GM18861 (cell line): ENCODE data around the gene FGGY.
"Not testable (repeated sequence)": the region's sequence is repeated elsewhere in the genome, so short reads cannot be mapped to it uniquely, and the experiment has no call there.

Experiments
- ATAC-seq: cut with Tn5 transposase; IDR thresholded peaks from one replicate; pipeline ENCODE4 v1.9.1; 2021; ENCODE audit not compliant: unreplicated experiment

The FGGY gene

DNA sequence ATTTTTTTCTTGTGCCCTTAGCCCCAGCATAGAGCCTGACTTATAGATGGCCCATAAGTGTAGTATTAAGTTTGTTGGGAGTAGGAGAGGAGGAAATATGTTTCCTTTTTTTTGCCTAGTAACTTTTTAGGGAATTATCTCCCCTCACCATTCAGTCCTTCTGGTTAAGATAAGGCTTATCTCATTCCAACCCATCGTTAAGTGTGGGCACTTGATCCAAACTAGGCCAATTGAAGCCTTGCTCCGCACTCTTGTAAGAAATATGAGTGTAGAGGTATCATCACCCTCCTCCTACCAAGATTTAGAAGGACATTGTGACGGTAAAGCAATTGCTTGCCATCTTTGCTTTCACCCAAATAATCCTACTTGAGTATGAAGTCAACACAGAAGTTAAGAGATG lies 8.8 kb upstream of the FGGY start:
- ATAC-seq, result no peak

DNA sequence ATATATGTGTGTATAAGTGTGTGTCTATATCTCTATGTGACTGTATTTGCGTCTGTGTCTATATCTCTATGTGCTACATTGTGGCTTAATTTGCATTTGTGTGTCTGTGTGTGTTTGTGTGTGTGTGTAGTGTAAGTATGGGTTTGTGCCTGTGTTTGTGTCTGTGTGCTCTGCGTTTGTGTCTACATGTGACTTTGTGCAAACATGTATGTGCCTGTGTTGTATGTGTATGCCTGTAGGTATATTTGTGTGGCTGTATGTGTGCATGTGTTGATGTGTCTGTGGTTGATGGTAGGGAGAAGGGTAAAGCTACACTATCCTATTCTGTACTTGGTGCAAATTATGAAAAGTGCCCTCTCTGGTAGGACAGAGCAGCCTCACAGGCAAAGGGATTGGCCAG lies 7.3 kb upstream of the FGGY start:
- ATAC-seq, result no peak

DNA sequence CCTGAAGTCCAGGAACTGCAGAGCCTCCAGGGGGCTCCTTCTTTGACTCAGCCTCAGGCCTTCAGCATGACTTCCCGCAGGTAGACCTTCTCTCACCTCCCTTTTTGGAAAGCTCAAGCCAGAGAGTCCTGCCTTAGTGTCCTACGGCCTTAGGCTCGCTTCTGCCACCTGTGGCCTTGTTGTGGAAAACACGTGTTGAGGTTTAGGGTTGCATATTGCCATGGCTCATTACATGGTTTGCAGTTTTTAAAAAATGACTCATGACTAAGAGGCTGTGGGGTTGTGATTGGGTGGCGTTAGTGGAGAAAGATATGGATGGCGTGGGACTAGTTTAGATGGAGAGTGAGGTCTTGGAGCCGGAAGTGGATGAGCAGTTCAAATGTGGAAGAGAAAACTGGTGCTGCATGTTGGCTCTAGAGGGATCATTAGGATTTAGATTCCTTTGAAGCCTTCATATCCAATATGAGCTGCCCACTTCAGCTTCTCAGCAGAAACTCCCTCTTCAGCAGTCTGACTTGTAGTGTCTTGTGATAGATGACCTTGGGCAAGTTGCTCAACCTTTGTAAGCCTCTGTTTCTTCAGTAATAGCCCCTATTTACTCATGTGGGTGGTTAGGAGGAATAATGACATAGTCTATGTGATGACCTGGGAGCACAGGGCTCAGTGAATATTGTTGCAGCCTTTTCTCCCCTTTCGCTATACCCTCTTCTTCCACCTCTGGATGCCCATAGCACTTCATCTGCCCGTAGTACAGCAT lies 6.5 kb upstream of the FGGY start:
- ATAC-seq, result peak; percentile 68

DNA sequence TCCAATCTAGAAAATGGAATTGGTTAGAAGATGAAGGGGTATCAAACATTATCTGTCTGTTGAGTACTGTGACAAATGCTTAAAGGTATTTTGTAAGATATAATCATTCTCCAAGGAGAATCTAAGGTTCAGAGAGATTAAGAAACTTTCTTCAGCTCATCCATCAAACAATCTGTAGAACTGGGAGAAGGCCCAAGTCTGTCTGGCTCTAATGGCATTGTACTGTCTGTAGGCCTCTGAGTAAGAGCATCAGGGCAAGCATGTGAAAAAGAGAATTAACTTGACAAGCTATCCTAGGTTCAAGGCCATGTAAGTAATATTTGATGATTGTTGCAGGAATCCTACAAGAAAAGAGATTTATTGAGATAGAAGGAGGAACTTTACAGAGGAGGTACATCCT lies 5.3 kb upstream of the FGGY start:
- ATAC-seq, result no peak

DNA sequence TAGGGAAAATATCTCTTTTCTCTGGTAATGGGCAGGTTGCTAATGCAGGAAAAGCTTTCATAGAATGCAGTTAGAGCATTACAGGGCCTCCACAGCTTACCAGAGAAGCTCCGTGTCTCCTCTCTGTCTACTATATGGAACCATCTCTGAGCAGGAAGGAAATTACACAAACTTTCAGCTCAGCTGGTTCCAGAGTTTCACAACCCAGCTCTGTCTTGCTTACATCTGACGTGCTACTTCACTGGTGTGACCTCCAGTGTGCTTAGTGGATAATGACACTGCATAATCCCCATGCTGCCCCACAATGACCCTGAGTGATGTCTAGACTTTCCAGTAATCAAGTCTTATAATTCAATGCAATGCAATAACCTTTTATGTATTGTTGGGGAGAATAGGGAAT lies 4.3 kb upstream of the FGGY start:
- peak; percentile 33 for ATAC-seq

DNA sequence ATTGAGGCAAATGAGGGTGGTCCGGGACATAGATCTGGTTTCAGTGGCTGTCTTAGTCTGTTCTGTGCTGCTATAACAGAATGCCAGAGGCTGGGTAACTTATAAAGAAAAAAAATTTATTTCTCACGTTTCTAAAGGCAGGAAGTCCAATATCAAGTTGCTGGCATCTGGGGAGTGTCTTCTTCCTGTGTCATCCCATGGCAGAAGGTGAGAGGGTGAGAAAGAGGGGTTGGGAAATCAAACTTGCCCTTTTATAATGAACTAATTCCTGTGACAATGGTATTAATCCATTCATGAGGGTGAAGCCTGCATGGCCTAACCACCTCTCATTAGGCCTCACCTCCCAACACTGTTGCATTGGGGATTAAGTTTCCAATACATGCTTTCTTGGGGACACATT lies 3.7 kb upstream of the FGGY start:
- no peak for ATAC-seq

DNA sequence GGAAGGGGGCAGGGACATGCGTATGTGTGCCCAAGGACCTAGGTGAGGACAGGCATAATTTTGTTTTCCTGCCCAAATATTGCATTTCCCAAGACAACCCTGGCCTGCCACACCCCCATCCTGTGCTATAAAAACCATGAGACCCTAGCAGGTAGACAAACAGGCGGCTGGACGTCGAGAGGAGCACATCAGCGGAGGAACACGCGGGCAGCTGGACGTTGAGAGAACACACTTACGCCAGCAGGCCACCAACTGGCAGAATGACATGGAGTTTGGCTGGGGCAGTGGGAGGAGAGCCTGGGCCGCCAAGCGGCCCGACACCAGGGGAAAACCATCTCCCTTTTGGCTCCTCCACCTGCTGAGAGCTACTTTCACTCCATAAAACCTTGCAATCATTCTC lies 3.0 kb upstream of the FGGY start:
- ATAC-seq, result no peak

DNA sequence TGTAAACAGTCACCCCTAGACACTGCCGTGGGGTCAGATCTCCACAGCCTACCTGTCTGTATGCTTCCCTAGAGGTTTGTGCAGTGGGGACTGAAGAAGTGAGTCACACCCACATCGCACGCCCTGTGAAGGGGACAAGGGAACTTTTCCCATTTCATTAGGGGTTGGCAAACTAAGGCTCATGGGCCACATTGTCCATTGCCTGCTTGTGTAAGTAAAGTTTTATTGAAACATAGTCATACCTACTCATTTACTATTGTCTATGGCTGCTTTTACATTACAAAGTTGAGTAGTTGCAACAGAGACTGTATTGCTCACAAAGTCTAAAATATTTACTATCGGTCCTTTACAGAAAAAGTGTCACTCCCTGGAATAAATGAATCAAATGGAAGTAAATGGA lies 2.5 kb upstream of the FGGY start:
- ATAC-seq, result no peak

DNA sequence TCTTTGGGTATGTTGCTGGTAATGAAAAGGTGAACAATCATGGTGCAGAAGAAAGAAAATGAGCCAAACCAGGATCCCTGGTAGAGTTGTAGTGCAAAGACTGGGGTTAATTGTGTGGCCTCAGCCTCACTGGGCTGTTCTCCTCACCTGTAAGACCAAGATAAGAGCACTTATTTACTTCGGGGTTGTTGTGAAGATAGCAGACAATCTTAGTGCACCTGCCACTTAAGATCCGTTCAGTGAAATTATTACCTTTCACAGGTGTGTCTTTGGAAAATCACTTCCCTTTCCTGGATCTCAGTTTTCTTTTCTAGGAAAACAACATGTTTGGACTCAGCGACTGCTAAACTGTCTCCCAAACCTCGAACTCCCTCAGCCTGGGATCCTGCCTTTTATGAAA lies 1.3 kb upstream of the FGGY start:
- no peak for ATAC-seq

DNA sequence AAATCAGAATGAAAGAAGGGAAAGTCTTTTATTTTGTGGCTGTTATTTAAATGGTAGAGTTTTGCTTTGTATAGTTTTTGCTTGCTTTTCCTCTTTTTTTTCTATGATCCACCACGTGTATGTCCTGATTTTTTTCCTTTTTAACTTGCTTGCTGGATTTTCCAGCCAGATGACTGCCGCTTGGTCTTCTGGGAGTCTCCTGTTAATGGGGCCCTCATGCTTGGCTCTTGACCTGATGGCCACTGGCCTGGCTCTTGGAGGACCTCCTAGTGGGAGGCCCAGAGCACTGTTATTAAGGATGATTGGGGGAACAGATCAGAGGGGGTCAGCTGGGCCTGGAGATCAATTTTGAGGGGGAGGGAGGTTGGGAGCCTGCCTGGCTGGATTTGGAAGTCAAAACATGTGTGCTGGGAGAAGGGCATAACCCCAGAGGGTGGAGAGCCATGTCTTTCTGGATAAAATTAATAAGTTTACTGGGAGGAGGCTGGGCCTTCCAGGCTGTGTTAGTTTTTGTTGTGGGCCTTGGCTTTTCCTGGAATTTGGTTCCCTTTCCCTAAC lies 1.2 kb downstream of the FGGY start:
- ATAC-seq, result no peak

DNA sequence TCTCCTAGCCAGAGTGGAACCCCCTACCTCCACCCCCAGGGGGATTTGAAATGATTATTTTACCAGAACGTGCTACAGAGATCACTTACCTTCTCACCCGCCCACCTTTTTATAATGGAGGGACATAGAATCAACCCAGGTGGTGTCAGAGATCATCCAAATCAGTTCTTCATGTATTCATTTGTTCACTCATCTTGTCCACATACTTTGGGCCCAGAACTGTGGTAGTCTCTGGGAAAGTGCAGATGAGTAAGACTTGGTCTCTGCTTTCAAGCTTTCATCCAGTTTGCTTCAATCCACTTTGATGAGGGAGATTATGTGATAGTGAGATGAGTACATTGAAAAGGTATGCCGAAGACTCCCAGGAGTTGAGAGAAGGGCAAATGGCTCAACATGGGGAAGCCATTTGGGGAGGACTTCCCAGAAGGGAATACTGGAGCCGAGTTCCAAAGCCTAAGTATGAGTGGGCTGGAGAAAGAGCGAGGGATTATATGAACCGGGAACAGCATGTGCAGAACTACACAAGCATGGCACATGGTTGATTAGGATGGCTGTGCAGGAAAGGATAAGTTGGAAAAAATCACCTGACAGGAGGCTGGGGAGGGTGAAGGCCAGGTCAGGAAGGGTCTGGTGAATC lies 1.9 kb downstream of the FGGY start:
- ATAC-seq, result no peak

DNA sequence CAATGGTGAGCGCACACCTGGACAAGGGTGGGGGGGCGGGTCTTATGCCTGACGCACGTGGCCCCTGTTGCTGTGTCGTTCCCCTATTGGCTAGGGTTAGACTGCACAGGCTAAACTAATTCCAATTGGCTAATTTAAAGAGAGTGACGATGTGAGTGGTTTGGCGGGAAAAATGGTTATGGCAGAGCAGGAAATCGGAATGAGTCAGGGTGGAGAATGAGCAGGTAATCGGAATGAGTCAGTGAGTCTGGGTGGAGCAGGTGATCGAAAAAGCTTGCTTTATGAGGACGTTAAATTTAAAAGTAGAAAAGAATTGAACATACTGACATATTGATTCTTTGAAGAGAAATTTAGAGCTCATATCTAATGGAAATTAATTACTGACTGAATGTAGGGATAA lies 2.8 kb downstream of the FGGY start:
- not testable (repeated sequence) for ATAC-seq

DNA sequence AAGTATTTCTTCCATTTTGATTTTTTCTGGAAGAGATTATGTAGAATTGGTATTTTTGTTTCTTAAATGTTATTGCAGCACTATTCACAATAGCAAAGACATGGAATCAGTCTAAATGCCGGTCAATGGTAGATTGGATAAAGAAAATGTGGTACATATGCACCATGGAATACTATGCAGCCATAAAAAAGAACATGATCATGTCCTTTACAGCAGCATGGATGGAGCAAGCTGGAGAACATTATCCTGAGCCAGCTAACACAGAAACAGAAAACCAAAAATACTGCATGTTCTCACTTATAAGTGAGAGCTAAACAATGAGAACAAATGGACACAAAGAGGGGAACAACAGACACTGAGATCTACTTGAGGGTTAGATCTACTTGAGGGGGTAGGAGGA lies 5.4 kb downstream of the FGGY start:
- no peak for ATAC-seq

DNA sequence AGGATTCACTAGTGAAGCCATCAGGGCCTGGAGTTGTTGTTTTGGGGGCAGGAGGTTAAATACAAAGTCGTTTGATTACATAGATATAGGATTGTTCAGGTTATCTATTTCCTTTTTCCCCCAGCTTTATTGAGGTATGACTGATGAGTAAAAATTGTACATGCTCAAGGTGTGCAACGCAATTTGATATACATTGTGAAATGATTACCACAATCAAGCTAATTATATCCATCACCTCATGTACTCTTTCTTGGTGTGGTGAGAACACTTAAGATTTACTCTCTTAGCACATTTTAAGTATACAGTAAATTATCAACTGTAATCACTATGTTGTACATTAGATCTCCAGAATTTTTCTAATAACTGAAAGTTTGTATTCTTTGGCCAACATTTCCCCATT lies 6.0 kb downstream of the FGGY start:
- ATAC-seq, result no peak

DNA sequence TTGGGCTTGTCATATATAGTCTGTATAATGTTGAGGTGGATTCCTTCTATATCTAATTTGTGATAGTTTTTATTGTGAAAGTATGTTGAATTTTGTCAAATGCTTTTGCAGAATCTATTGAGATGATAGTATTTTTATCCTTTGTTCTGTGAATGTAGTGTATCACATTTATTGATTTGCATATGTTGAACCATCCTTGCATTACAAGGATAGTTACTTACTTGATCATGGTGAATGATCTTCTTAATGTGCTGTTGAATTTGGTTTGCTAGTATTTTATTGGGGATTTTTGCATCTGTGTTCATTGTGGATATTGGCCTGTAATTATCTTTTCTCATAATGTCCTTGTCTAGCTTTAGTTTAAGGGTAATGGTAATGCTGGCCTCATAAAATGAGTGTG lies 8.3 kb downstream of the FGGY start:
- no peak for ATAC-seq

DNA sequence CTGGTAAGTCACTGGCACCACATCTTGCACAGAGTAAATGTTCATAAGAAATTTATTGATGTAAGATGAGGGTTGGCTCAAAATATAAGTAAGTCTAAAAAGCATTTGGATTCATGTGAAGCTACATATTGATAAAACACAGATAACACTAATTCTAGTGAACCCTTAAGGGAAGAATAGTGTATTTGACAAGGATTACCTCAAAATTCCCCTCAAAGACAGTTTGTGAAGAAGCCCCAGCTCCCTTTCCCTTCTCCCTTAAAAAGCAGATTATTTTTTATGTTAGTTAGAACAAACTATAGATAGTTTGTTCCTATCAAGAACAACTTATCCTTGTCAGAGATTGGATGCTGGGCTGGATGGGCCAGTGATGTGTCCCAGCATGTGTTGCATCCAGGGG lies 10.7 kb downstream of the FGGY start:
- no peak for ATAC-seq

DNA sequence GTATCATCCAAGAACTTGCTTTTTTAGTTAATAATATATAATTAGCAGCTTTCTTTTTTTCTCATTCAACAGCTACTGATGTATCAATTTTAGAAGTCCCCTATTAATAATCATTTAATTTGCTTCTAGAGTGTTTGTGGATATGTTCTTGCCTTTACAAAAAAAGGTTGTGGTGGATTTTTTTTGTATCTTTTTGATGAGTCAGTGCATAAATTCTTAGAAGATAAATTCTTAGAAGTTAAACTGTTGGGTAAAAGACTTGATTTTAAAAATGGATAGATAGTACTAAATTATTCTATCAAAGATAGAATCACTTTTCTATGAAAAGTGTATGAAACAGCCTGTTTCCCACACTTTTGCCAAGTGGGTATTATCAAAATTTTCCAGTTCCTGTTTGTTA lies 11.9 kb downstream of the FGGY start:
- no peak for ATAC-seq

DNA sequence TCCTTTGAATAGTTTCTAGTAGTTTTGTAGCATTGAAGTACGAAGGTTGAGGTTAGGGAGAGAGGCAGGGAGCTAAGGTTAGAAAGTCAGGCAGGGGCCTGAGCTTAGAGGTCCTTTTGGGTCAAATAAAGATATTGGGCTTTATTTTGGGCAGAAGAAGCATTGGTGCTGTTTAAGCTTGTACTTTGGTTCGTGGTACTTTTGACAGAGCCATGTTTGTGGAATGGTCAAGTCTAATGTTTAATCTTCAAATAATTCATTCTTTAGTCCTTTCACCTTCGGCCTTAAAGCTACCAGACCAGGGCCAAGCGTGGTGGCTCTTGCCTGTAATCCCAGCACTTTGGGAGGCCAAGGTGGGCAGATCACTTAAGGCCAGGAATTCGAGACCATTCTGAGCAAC lies 12.5 kb downstream of the FGGY start:
- ATAC-seq, result no peak

DNA sequence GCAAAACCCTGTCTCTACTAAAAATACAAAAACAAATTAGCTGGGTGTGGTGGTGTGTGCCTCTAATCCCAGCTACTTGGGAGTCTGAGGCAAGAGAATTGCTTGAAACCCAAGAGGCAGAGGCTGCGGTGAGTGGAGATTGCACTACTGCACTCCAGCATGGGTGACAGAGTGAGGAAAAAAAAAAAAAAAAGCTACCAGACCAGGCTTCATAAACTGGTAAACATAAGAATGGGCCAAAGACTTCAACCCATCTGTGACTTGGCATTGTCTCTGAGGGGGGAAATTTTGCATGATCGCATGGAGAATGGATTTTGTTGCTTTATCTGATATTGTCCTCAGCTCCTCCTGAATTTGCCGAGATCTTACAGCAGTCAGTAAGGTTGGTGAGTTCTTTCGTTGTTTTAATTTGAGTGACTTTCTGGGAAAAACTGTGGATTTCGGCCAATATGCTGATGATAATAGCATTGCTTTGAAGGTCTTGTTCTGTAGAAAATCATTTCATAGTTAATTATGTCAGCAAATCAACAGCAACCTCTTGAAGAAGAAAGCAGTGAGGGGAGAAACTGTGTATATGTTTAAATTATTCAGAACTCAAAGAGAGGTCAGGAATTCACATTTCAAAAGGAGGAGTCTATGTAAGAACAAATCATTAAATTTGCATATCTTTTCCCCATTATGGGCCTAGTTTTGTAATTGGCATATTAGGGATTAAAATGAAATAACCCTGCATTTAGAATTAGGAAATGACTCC lies 13.1 kb downstream of the FGGY start:
- no peak for ATAC-seq

DNA sequence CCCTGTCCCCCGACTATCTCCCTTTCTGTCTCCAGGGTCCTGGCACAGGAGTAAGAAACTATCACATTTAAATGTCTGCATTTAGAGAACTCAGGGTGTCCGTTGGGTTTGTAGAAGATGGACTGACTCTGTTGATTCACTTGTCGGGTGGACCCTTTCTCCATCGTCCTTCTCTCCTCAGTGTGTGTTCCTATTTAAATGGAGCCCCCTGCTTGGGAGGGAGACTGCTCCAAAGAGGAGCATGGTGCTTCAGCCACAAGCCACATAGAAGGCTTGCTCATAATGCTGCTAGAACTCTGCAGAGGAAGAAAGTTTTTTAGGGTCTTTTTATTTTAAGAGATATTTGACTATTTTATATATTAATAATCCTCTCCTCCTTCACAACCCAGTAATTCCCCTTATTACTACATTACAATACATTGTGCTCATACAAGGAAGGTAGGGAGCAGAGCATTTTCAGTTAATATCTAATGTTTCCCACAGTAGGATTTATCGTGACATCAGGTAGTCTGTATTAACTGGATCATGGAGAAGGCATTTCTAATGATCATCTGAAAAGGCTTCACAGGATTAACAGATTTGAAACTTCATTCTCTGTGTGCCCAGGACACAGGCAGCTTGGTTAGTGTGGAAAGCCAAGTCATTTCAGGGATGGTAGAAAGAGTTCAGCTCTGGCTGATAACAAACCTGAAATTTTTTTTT lies 13.8 kb downstream of the FGGY start:
- no peak for ATAC-seq

DNA sequence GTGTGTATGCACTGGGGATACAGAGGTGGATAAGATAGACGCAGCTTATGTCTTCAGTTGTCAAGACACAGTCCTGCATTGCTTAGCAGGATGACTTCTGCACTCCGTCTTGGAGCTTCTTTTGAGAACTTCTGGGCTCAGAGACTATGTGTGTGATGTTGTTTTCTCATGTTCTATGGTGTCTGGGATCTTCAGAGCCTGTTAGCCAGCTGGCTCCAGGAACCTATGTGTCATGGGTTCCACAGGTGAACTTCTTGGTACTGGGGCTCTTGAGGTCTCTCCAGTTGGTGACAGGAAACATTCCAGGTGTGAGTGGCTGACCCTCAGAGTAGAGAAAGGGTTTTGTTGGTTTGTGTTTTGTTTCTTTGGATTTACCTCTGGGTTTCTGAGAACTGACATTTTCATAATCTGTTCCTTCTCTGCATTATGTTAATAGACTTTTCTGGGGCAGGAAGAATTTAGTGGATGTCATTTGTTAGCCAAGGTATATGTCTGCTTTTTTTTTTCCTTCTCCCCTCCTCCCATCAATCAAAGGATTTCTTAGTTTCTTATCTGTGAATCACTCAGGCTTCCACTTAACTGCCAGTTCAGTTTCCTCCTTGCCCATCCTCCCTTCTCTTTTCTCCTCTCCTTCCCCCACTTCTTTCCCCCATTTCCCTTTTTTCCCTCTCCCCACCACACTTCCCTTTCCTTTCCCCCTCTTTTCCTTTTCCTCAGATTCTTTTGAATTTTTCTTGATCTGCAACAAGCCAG lies 18.1 kb downstream of the FGGY start:
- no peak for ATAC-seq
